Retinal pigment epithelial cell (primary cell): ENCODE results near the gene SMOC1.

ENCODE experiments used
- DNase-seq: peaks from one replicate; pipeline ENCODE4 v3.0.0-alpha.2; 2010; ENCODE audit warnings: low read depth
- H3K4me3 ChIP-seq: 2 replicates; pipeline ENCODE4 v1.5.1; 2011; ENCODE audit warnings: mild to moderate bottlenecking, low read length, control low read depth, moderate library complexity
- TF ChIP-seq, protein P1 (sequence below): conservative IDR thresholded peaks from 2 replicates; pipeline ENCODE4 v1.5.1; 2011; ENCODE audit warnings: low read depth, low read length, control low read depth, inconsistent platforms

The SMOC1 gene

DNA sequence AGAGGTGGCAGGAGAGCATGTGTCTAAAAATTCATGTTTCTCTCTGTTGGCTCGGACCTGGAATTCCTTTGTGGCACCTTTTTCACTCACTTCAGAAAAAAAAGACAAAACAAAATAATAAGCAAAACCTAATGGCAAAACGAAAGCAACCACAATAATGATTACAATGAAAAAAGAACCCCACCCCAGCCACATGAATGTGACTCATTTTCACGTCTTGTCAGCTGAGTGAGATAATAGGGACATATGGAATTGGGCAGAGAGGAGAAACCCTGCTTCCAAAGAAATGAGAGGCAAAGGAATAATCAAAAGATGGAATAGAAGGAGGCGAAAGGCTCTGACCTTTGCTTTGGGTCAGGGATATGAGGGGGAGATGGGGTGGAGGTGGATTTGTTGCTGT lies 166.1 kb downstream of the SMOC1 start:
- no peak for DNase-seq

DNA sequence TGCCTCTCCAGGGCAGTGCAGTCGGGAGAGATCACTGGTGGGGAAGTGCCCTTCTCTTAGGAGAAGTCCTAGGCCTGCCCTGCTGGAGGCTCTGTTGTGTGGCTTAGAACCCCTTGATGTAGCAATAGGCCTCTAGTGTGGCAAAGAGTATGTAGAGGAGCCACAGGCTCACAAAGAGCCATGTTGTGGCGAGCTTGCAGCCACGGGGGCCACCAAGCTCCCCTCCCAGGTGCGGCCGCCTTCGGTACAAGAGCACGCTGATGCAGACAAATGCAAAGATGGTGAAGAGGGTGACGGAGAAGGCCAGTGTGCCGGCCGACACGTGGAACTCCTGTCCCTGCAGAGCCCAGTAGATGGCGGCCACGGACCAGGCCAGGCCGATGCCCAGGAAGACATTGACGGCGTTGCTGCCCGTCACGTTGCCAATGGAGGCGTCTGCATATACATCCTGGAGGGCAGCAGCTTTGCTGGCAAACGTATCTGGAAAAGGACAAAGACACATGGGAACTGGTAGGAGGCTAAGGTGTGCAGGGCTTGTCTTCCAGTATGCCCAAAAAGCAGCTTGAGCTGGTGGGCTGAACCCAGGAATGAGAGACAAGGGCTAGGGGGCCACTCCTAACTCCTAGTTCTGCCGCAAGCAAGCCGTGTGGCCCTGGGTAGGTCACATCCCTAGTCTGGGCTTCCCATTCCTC lies 166.8 kb downstream of the SMOC1 start:
- peak; percentile 4 for DNase-seq
- H3K4me3 ChIP-seq: no peak overlapping the region
- TF ChIP-seq, protein P1, sequence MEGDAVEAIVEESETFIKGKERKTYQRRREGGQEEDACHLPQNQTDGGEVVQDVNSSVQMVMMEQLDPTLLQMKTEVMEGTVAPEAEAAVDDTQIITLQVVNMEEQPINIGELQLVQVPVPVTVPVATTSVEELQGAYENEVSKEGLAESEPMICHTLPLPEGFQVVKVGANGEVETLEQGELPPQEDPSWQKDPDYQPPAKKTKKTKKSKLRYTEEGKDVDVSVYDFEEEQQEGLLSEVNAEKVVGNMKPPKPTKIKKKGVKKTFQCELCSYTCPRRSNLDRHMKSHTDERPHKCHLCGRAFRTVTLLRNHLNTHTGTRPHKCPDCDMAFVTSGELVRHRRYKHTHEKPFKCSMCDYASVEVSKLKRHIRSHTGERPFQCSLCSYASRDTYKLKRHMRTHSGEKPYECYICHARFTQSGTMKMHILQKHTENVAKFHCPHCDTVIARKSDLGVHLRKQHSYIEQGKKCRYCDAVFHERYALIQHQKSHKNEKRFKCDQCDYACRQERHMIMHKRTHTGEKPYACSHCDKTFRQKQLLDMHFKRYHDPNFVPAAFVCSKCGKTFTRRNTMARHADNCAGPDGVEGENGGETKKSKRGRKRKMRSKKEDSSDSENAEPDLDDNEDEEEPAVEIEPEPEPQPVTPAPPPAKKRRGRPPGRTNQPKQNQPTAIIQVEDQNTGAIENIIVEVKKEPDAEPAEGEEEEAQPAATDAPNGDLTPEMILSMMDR: peak; percentile 73

More for the DNA sequence above, 166.1 kb downstream of the SMOC1 start:
- TF ChIP-seq, protein P1: no peak
- H3K4me3 ChIP-seq: no peak overlapping the region

DNA sequence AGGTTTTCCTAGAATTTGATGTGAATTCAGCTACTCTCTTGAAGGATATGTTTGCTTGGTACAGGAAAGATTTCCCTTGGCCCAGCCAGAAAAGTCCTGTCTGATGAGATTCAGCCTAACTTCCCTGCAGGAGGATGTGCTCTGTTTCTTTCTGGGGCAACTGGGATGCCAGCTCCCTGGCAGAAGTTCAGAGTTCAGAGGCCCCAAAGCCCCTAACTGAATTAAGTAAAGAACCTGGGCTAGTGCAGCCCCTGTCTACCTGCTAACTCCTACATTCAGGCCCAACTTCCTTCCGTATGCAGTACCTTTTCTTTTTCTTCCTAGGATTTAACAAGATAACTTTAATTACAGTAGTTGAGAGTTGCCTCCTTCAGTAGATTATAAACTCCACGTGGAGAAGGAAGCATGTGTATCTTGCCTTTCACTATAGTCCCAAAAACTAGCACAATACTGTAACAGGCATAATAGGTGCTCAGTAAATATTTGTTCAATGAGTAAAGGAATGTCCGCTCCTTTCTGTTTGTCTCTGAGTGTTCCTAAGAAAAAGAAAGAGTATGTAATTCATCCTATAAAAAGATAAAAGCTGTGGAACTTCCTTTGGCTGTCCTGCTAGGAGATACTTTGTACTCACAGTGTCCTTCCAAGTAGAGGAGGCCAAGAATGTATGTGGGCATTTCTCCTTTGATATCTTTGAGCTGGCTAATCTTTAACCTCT lies 168.5 kb downstream of the SMOC1 start:
- TF ChIP-seq, protein P1: no peak
- no peak for DNase-seq
- H3K4me3 ChIP-seq: no peak overlapping the region

DNA sequence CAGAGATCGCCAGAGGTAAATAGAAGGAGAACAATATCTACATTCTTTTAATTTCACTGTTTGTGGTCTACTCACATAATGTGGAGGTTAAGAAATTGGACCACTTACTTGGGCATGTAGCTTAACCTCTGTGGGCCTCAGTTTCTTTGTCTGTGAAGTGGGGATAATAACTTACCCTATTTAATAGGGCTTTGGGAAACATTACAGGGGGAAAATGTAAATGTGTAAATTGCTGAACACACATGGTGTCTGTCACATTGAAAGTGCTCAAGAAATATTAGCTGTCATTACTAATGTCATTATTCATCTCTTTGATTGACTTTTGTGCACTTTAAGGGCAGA lies 169.1 kb downstream of the SMOC1 start:
- no peak for DNase-seq
- H3K4me3 ChIP-seq: no peak overlapping the region
- TF ChIP-seq, protein P1: no peak

DNA sequence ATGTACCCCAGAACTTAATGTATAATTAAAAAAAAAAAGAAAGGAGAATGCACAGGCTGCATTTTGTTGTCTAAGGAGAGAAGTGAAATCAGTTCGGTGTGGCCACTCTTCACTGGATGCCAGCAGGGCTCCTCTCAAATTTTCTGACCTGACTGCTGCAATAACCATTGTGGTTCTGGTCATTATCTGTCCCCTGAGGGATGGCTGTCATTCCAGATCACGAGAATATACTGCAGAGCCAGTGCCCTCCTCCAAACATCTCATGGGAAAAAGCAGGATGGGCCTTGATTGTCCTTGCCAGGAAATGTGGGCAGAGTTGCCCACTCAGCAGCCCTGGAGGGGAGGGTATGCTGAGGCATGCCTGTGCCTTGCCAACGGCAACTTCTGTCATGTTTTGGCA lies 170.4 kb downstream of the SMOC1 start:
- TF ChIP-seq, protein P1: no peak
- no peak for DNase-seq
- no peak overlapping the region for H3K4me3 ChIP-seq

DNA sequence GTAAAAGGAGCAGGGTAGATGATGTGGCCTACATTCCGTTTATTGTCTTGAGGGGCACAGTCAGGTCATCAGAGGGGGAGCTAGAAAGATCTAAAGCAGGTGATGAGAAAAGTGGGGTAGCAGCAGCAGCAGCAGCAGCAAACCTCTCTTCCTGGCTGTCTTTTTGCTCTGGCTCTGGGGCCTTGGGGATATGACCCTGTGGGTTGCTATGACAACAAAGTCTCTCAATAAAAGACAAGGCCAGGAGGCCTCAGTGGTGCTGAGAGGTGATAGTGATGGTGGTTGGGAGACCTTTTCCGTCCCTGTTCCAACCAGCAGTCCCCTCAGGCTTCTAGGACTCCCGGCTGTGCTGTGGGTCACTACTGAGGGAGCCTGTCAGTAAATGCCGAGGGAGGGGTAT lies 170.9 kb downstream of the SMOC1 start:
- DNase-seq: no peak
- no peak overlapping the region for H3K4me3 ChIP-seq
- TF ChIP-seq, protein P1: no peak

DNA sequence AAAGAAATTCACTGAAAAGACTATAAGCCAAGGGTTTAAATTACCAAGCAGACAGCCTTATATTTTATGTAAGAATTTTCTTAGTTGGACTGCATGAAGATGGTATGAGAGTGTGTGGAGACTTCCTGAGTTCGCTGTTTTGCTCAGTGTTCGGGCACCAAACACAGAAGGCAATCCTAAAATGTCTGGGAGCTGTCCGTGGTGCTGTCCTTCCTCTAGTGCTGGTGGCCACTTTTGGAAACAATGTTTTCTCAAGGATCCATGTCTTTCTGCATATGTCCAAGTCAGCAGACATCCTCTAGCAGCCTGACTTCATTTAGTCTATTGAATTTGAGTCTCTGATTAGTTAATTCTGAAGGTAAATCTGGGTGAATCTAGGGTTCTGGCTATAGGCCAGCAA lies 173.8 kb downstream of the SMOC1 start:
- TF ChIP-seq, protein P1: no peak
- H3K4me3 ChIP-seq: no peak overlapping the region
- no peak for DNase-seq
